Stimulated activated memory B cell treated with anti-CD40 and anti-IgM and Interleukin-4, amounts not matched to agents 10 μg/mL and 1 μg/mL and 100 μg/mL, for 72 hours (primary cell): ENCODE measurements around the gene NFATC2.

Source experiments
- ATAC-seq: fragments of 150-1000 bp; cut with Tn5 transposase; 2 replicates; pipeline ENCODE4 v1.10.0; 2021
- H3K27ac Mint-ChIP-seq: one replicate; pipeline ENCODE4 v1.8.0; 2022; ENCODE audit warnings: mild to moderate bottlenecking, mixed read lengths
- H3K27me3 Mint-ChIP-seq: one replicate; pipeline ENCODE4 v1.8.0; 2022; ENCODE audit warnings: mixed read lengths
- H3K36me3 Mint-ChIP-seq: one replicate; pipeline ENCODE4 v1.8.0; 2022; ENCODE audit warnings: mixed read lengths
- H3K4me1 Mint-ChIP-seq: one replicate; pipeline ENCODE4 v1.8.0; 2022; ENCODE audit warnings: mixed read lengths
- H3K4me3 Mint-ChIP-seq: one replicate; pipeline ENCODE4 v1.8.0; 2022; ENCODE audit warnings: mild to moderate bottlenecking, moderate library complexity, mixed read lengths
- H3K9me3 Mint-ChIP-seq: one replicate; pipeline ENCODE4 v1.8.0; 2022; ENCODE audit warnings: mixed read lengths

Gene NFATC2

DNA sequence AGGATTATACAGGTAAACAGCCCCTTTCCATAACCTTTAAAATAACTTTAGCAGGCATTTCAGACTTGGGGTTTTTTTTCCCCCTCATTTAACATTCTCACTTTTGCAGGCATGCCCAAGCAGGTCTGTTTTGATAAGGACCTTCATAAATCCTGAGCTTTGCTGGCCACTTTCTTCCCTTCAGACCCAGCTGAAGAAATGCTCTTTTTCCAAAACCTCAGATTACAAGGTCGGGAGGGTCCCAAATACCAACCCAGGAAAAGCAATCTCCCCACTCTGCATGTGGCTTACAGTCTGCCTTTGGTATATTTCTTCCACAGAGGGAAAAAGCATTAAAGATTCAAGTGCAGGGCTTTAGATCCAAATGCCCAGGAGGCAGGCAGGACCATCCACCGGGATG lies 6.8 kb downstream of the NFATC2 start:
- Mint-ChIP-seq H3K27ac (peak overlapping the region; percentile 96), H3K9me3 (no peaks in the 10 kb centered on the region), H3K36me3 (peaks cover 44% of the 10 kb centered on the region), H3K4me1 (peaks cover 93% of the 10 kb centered on the region), H3K27me3 (no peaks in the 10 kb centered on the region), H3K4me3 (peak overlapping the region; percentile 53)
- ATAC-seq, result no peak

DNA sequence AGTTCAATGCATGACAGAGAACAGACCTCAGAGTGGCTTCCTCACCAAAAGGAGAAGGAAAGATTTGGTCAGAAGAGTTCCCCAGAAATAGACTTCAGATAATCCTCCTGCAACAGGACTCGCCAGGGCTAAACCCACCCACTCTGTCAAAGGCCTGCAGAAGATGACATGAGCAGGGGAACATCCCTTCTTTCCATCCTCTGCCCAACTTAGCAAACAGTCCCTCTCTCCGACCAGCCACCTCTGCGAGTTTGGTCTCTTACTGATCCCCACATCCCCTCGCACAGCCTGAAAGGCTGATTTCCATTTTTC lies 7.5 kb downstream of the NFATC2 start:
- peak; percentile 81 for ATAC-seq
- peaks cover 95% of the 10 kb centered on the region for H3K4me1 Mint-ChIP-seq
- peak overlapping the region; percentile 53 for H3K4me3 Mint-ChIP-seq
- no peaks in the 10 kb centered on the region for H3K27me3 Mint-ChIP-seq
- no peaks in the 10 kb centered on the region for H3K9me3 Mint-ChIP-seq
- H3K27ac Mint-ChIP-seq, result peak overlapping the region; percentile 96
- H3K36me3 Mint-ChIP-seq, result peaks cover 44% of the 10 kb centered on the region

DNA sequence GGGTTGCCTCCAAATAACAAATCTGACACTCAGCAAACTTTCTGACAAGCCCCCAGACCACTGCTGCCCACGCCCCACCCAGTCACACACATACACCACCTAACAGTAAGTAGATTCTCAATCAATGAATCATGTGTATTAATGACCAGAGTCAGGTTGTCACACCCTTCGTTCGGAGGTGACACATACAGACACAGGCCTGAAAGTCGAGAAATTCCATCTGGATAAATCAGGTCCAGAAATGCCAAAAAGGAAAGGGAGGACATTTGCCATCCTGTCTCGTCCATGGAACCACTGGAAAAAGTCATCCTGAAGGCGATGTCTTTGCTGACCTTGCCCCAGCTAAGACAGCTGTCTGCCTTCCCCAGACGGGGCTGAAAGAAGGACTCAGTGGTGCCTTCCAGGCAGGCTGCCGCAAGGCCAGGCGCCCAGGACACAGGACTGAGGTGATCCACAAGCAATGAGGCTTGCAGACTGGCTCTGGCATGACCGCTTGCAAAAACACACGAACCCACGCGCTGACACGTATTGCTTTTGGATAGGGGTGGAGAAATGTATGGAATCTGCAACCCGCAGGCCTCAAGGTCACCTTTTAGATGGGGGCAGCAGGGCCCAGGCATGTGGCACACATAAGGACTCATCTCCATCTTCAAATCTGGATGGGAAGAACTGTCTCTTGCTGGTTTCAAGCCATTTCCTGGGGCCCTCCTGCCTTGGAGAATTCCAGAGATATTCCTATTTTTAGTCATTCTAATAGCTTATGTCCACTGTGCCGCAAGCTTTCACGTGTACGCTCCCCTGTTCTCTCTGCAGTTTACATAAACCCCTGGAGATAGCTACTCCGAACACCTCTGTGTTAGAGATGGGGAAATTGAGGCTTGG lies 9.0 kb downstream of the NFATC2 start:
- H3K27me3 Mint-ChIP-seq, result no peaks in the 10 kb centered on the region
- H3K9me3 Mint-ChIP-seq, result no peaks in the 10 kb centered on the region
- no peak for ATAC-seq
- H3K4me1 Mint-ChIP-seq, result peaks cover 95% of the 10 kb centered on the region
- peak overlapping the region; percentile 94 for H3K27ac Mint-ChIP-seq
- peaks cover 36% of the 10 kb centered on the region for H3K36me3 Mint-ChIP-seq
- no peak overlapping the region for H3K4me3 Mint-ChIP-seq

DNA sequence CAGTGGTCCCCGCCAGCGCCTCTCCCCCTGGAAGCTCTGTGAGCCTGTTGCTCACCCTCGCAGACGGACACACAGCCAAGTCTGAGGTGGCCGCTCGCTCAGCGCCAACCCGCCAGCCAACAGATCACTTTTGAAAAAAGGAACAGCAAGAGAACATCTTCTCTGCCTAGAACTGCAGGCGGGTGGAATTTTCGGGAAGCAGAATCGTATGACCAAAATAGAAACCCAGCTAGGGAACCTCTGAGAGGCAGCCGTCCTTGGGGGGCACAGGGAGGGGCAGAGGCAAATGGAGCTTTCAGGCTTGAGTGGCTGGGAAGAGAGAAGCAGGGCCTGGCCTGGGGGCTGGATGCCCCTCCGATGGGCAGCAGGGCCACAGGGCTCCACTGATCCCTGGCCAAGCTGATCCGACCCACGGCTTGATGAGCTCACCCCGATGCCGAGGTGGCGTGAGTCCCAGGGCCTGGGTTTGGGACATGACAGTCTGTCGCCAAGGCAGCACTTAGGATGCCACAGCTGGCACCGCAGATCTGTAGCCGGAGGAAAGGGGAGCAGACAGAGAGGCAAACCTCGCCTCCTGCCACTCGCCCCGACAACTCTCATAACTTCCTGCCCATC lies 9.8 kb downstream of the NFATC2 start:
- Mint-ChIP-seq H3K36me3 (peaks cover 28% of the 10 kb centered on the region), H3K27ac (peak overlapping the region; percentile 94), H3K9me3 (no peaks in the 10 kb centered on the region), H3K4me3 (peak overlapping the region; percentile 7), H3K4me1 (peaks cover 95% of the 10 kb centered on the region), H3K27me3 (no peaks in the 10 kb centered on the region)
- no peak for ATAC-seq

DNA sequence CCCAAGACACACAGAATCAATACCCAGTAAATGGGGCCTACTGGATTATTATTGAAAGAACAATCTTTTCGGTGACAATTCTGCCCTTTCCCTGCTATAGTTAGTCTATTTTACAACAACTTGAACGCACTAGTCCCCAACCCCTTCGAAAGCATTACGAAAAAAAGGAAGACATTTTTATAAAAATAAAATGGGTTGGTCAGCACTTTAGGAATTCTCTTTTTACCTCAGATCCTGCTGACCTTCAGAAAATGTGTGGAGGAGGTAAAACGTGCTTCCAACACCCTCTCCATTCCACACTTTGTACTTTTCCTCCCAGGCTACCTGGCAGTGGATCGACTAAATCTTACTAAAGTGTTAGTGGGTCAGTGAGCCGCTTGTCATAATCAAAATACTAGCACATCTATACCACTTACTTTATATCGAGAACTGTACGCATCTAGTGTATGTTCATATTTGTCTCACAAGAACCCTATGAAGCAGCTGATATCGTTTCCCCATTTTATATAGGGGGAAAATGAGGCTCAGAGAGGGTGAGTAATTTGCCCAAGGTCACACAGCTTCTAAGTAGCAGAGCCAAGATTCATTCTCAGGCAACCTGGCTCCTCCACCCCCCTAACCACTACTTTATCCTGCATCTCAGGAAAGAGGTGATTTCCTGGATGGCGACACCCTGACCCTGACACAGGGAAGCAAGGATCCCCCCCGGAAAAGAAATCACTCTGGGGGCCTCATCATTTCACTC lies 10.6 kb downstream of the NFATC2 start:
- Mint-ChIP-seq H3K4me1 (peaks cover 95% of the 10 kb centered on the region), H3K27ac (peak overlapping the region; percentile 94), H3K4me3 (peak overlapping the region; percentile 78), H3K36me3 (peaks cover 26% of the 10 kb centered on the region), H3K27me3 (no peaks in the 10 kb centered on the region), H3K9me3 (no peaks in the 10 kb centered on the region)
- ATAC-seq, result no peak

DNA sequence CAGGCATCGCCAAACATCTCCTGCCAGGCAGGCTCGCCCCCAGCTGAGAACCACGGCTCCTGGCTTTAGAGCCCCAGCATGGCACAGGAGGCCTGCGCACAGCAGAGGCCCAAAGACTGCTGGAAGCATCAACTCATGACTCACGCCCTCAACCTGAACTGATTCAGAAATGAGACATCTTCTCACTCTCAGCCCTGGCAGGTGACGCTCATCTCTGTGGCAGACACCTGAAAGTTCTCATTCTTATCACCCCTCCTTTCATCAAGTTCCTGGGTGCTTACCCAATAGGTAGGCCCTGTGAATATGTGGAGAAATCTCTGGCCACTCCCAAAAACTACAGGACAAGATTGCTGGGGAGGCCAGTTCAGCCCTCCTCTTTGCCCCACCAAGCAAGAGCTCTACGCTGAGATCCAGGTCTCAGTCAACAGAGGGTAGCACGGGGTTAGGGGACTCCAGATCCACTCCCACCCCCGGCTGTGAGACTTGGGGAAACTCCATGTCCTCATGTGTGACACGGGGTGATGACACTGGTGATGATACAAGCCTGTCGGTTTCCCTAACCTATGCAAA lies 11.3 kb downstream of the NFATC2 start:
- H3K36me3 Mint-ChIP-seq, result peaks cover 24% of the 10 kb centered on the region
- no peaks in the 10 kb centered on the region for H3K27me3 Mint-ChIP-seq
- H3K27ac Mint-ChIP-seq, result peak overlapping the region; percentile 94
- peaks cover 95% of the 10 kb centered on the region for H3K4me1 Mint-ChIP-seq
- H3K4me3 Mint-ChIP-seq, result peak overlapping the region; percentile 78
- peak; percentile 74 for ATAC-seq
- no peaks in the 10 kb centered on the region for H3K9me3 Mint-ChIP-seq

DNA sequence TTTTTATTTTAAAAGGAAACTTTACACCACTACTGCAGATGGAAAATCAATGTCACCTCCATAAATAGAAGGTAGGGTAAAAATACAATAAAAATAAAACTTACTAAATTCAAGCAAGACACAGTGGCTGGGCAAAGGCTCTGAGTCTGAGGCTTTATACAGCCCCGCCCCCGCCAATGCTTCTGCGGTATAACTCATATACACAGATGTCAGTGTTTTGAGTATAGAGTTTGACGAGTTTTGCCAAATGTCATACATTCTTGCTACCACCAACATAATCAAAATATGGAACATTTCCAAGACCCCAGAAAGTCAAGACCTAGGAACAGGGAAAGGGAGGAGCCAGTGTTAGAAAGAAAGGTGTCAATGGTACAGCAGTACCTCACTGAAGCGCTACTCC lies 12.8 kb downstream of the NFATC2 start:
- peak; percentile 58 for ATAC-seq
- peak overlapping the region; percentile 94 for H3K27ac Mint-ChIP-seq
- H3K4me1 Mint-ChIP-seq, result peaks cover 95% of the 10 kb centered on the region
- H3K4me3 Mint-ChIP-seq, result peak overlapping the region; percentile 67
- H3K36me3 Mint-ChIP-seq, result peaks cover 21% of the 10 kb centered on the region
- no peaks in the 10 kb centered on the region for H3K27me3 Mint-ChIP-seq
- H3K9me3 Mint-ChIP-seq, result no peaks in the 10 kb centered on the region

DNA sequence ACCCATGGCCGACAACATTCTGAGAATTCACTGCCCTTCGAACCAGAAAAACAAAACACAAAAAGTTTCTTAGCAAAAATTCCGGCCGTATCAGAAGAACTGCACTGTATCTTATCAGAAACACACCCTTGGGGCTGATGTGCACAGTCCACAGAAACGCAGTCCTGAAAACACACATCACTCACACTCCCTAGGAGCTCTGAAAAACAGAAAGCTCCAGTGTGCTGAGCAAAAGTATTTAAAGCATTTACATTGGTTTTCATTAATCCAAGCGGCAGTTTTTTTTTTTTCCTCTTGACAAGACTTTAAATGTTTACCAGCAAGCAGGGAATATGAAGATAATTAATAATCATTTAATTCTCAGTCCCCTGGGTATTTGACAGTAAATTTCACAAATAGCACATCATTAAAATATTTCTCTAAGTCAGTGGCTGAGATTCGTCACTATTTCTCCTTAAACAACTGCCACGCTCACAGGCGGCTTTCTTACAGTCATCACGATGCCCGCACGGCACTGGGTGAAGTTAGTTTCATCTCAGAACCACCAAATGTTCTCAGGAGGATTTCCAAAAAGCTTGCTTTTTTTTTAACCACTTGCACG lies 13.3 kb downstream of the NFATC2 start:
- peaks cover 22% of the 10 kb centered on the region for H3K36me3 Mint-ChIP-seq

DNA sequence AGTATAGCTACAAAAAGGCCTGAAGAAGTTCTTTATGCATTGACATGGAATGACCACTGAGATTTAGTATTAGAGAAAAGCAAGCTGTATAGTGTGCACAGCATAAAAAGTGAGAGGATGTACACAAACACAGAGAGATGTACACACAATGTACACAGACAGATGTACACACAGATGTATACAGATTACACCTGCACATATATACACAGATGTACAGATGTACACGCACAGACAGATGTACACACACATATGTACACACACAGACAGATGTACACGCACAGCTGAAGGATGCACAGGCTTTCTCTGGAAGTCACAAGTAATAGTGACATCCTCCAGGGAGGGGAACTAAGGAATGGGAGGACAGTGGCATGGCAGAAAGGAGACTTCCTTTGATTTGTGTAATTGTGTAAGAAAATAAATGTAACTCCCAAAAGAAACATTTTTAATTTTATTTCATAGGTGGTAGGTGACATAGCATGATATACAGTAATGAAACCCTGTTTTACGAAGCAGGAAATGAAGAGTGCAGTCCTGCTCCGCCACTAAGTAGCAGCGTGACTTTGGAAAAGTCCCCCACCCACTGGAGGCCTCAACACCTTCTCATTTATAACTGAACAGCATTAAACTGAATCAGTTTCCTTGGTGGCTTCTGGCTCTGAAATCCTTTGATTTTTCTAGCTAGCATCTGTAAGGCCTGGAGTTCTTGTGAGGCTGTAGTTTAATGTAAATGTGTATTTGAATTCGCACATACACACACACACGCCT lies 14.1 kb downstream of the NFATC2 start:
- Mint-ChIP-seq H3K4me3 (peak overlapping the region; percentile 54), H3K4me1 (peaks cover 96% of the 10 kb centered on the region), H3K27me3 (no peaks in the 10 kb centered on the region), H3K9me3 (no peaks in the 10 kb centered on the region), H3K27ac (peak overlapping the region; percentile 94), H3K36me3 (peaks cover 28% of the 10 kb centered on the region)
- ATAC-seq, result peak; percentile 52

More for the DNA sequence above, 13.3 kb downstream of the NFATC2 start:
- Mint-ChIP-seq H3K9me3 (no peaks in the 10 kb centered on the region), H3K4me3 (peak overlapping the region; percentile 54), H3K4me1 (peaks cover 95% of the 10 kb centered on the region), H3K27me3 (no peaks in the 10 kb centered on the region), H3K27ac (peak overlapping the region; percentile 94)
- peak; percentile 59 for ATAC-seq

DNA sequence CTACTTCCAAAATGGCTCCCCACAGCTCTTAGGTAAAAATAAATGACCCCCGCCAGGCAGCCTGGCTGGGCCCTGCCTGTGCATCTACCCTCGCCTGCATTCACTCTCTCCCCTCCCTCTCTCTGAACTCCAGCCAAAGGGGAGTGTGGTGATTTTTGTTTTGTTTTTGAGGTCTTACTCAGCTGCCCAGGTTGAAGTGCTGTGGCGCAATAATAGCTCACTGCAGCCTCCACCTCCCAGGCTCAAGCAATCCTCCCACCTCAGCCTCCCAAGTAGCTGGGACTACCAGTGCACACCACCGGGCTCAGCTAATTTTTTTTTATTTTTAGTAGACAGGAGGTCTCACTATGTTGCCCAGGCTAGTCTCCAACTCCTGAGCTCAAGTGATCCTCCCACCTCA lies 15.8 kb downstream of the NFATC2 start:
- ATAC-seq, result no peak
- H3K9me3 Mint-ChIP-seq, result no peaks in the 10 kb centered on the region
- H3K36me3 Mint-ChIP-seq, result peaks cover 33% of the 10 kb centered on the region
- no peak overlapping the region for H3K4me3 Mint-ChIP-seq
- H3K4me1 Mint-ChIP-seq, result peaks cover 93% of the 10 kb centered on the region
- peak overlapping the region; percentile 94 for H3K27ac Mint-ChIP-seq
- no peaks in the 10 kb centered on the region for H3K27me3 Mint-ChIP-seq

DNA sequence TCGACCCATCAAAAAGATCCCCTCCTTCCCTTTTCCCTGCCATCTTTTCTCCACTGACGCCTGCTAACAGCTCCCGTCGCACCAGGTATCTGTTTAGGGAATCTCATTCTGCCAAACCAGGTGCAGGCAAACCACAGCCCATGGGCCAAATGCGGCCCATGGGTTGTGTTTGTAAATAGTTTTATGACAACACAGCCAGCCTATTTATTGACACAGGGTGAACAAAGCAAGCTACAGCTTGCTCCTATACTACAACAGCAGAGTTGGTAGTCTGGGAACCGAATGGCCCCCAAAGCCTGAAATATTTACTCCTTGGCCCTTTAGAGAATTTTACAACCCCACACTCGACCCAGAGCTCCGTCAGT lies 16.4 kb downstream of the NFATC2 start:
- Mint-ChIP-seq H3K27ac (peak overlapping the region; percentile 94), H3K4me3 (peak overlapping the region; percentile 74), H3K9me3 (no peaks in the 10 kb centered on the region), H3K36me3 (peaks cover 31% of the 10 kb centered on the region), H3K4me1 (peaks cover 88% of the 10 kb centered on the region), H3K27me3 (no peaks in the 10 kb centered on the region)
- no peak for ATAC-seq

DNA sequence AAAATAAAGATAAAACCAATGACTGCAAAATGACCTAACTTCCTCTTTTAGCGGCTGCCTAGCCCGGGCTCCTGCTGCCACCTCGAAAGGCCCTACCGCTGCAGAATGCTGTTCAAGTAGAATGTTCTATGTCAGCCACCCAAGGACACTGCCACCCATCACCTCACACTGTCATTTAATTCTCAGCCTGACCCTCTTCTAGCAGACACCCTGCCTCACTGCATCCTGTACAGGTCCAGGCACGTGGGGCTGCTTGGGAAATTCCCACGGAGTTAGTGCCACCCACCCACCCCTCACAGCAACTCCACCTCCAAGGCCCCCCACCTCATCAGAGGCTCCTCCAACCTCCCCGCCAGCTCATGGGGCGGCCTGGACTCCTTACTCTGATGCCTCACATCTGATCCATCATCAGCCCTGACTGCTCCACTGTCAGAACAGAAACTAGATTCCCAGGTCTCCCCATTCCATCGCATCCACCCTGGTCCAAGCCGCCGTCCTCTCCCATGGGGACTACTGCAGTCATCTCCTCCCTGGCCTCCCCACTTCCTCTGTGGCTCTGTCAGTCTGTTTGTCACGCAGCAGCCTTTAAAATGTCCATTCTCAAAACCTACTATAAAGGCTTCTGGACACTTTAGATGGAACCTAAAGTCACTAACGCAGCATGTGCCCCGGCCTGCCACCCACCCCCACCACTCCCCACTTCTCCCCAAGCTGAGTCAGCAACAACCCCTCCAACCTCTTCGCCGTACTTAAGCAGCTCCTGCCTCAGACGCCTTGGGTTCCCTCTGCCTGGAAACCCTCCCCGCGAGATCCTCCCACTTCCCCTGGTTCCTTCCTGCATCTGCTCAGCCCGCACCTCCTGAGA lies 17.0 kb downstream of the NFATC2 start:
- Mint-ChIP-seq H3K36me3 (peaks cover 30% of the 10 kb centered on the region), H3K4me1 (peaks cover 82% of the 10 kb centered on the region), H3K4me3 (peak overlapping the region; percentile 74), H3K9me3 (no peaks in the 10 kb centered on the region), H3K27me3 (no peaks in the 10 kb centered on the region), H3K27ac (peak overlapping the region; percentile 94)
- peak; percentile 76 for ATAC-seq

DNA sequence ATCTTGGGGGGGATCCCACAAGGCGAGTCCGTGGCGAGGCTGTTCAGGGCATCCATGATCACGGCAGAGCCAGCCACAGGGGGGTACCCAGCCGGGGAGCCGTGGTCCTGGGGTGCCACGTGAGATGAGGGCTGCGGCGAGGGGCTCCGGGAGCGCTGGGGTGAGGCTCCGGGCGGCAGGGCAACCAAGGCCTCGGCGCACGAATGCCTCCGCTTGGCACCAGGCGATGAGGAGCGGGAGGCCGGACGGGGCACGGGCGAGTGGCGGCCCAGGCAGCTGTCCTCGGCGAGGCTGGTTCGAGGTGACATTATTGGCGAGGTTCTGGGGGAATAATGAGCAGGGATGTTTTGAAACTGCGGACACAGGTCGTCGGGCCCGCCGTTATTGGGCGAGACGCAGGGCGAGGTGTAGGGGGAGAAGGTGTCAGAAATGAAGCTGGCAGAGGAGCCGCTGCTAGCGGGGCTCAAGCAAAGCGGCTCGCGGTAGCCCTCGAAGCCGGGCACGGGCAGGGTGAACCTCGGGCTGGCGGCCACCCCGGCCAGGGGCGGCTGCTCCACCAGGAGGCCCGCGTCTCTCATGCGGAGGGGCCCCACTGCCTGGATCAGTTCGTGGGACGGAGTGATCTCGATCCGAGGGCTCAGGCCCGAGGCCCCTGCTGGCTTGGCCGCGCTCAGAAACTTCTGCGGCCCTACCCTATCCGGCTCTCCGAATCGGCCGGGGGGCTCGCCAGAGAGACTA lies 19.1 kb downstream of the NFATC2 start:
- Mint-ChIP-seq H3K27me3 (no peaks in the 10 kb centered on the region), H3K9me3 (no peaks in the 10 kb centered on the region), H3K4me1 (peaks cover 64% of the 10 kb centered on the region), H3K27ac (peak overlapping the region; percentile 94), H3K36me3 (peaks cover 42% of the 10 kb centered on the region), H3K4me3 (no peak overlapping the region)
- ATAC-seq, result no peak
